Measurements from ENCODE around the gene ITPR3. TPM values are rescaled to one million over a fixed set of nuclear protein-coding genes. Genes with fewer than 3 reads are reported as not detected.

Gene ITPR3
- total RNA-seq, 4 donors from 2014 or later: 76.8 to 101 (median 93.9) TPM

- no peaks in the 10 kb centered on the region for H3K9me3 ChIP-seq
- peaks cover 0 to 33% (median 3%) of the 10 kb centered on the region in 3 donors for H3K36me3 ChIP-seq
- no peak overlapping the region for H3K27ac ChIP-seq
- no peak for TF ChIP-seq EP300 (IDR thresholded peaks at IDR 0.05)
- TF ChIP-seq CTCF (IDR thresholded peaks at IDR 0.05): no peak
- TF ChIP-seq POLR2A (IDR thresholded peaks at IDR 0.05): no peak
- no peaks in the 10 kb centered on the region for H3K27me3 ChIP-seq
- peaks cover 0 to 30% (median 11%) of the 10 kb centered on the region in 4 donors for H3K4me1 ChIP-seq
- 77 to 79% methylated on average over 15 to 16 of the region's 16 CpGs for WGBS, 2 donors
- no peak overlapping the region for H3K4me3 ChIP-seq
- DNase-seq (ENCODE audit: low spot score in 2 of 2): no peak
Observed at GRCh38 chr6:33705955-33706725, 85.0 kb downstream of the ITPR3 start.

GRCh38 chr6:33707771-33708170, 86.6 kb downstream of the ITPR3 start:
- Histone ChIP-seq H3K27me3 (no peaks in the 10 kb centered on the region), H3K4me3 (no peak overlapping the region), H3K9me3 (no peaks in the 10 kb centered on the region), H3K4me1 (peaks cover 0 to 21% (median 10%) of the 10 kb centered on the region in 4 donors), H3K36me3 (peaks cover 0 to 33% (median 3%) of the 10 kb centered on the region in 3 donors), H3K27ac (no peak overlapping the region)
- TF ChIP-seq EP300 (IDR thresholded peaks at IDR 0.05) (no peak), CTCF (IDR thresholded peaks at IDR 0.05) (no peak), POLR2A (IDR thresholded peaks at IDR 0.05) (no peak)
- 78 to 82% methylated on average over 5 of the region's 5 CpGs for WGBS, 2 donors
- no peak for DNase-seq (ENCODE audit: low spot score in 2 of 2)

- no peak for DNase-seq (ENCODE audit: low spot score in 2 of 2)
- Histone ChIP-seq H3K27me3 (no peaks in the 10 kb centered on the region), H3K9me3 (no peaks in the 10 kb centered on the region), H3K4me1 (peaks cover 0 to 21% (median 10%) of the 10 kb centered on the region in 4 donors), H3K27ac (no peak overlapping the region), H3K36me3 (peaks cover 0 to 33% (median 3%) of the 10 kb centered on the region in 3 donors), H3K4me3 (no peak overlapping the region)
- WGBS, 2 donors: 92 to 93% methylated on average over 10 of the region's 10 CpGs
- TF ChIP-seq CTCF (IDR thresholded peaks at IDR 0.05) (no peak), EP300 (IDR thresholded peaks at IDR 0.05) (no peak), POLR2A (IDR thresholded peaks at IDR 0.05) (no peak)
Observed at GRCh38 chr6:33708516-33709204, 87.5 kb downstream of the ITPR3 start.

GRCh38 chr6:33709605-33710295, 88.6 kb downstream of the ITPR3 start:
- WGBS, 2 donors: 86 to 91% methylated on average over 10 of the region's 10 CpGs
- TF ChIP-seq CTCF (IDR thresholded peaks at IDR 0.05) (no peak), POLR2A (IDR thresholded peaks at IDR 0.05) (no peak), EP300 (IDR thresholded peaks at IDR 0.05) (no peak)
- Histone ChIP-seq H3K9me3 (no peaks in the 10 kb centered on the region), H3K36me3 (peaks cover 0 to 26% (median 3%) of the 10 kb centered on the region in 3 donors), H3K4me1 (peaks cover 0 to 21% (median 10%) of the 10 kb centered on the region in 4 donors), H3K27ac (no peak overlapping the region), H3K27me3 (no peaks in the 10 kb centered on the region), H3K4me3 (no peak overlapping the region)
- DNase-seq (ENCODE audit: low spot score in 2 of 2): no peak
